ENCODE results near the gene NACC1. TPM values are rescaled to one million over a fixed set of nuclear protein-coding genes. Genes with fewer than 3 reads are reported as not detected.
A peak's percentile ranks its signal among the peaks of the same experiment; 100 is the strongest.

NACC1 gene
- total RNA-seq, 4 donors from 2014 or later: 31.6 to 54.2 (median 36.5) TPM

DNA sequence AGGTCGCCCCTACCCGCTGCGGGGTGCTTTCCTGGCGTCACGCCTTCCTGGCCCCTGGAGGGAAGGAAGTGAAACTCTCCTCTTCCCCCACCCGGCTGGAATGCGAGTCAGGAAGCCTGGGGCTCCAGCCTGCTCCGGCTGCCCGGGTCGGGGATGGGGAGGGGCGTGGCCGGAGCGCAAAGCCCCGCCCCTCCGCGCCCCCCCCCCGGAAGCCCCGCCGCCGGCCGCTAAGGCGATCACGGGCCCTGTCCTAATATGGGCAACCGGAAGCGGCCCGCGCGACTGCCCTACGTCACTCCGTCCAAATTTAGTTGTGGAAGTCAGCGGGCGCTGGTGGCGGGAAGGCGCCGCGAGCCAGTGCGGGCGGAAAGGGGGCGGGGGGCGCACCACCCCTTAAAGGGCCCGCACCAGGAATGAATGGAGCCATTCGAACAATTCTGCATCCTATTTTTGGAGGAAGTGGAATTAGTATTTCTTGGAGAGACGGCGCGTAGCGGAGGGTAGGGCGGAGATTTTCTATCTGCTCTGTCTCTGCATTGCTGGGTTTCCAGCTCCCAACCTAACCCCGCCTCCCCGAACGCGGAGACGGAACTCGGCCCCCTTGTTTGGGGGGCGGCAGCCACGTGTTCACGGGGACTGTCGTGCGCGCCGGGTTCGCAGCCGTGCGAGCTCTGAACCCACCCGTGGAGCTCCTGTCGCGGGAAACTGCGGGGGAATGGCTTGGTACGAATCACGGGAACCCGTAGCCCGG is 33.7 kb downstream of the NACC1 start:
- intact Hi-C loops (cut with DNase I; ENCODE audit: low total_unique reads): loop anchor here (1.0 to 10.0 kb wide), 3 partner anchors 16 to 1363 kb away; partner anchors contain the start of gene DNAJB1
- WGBS, 2 donors (ENCODE audit: low coverage in 1 of 2): 1% methylated on average over 66 of the region's 71 CpGs; no CpG with 5 or more reads in 1 of the 2 donors

DNA sequence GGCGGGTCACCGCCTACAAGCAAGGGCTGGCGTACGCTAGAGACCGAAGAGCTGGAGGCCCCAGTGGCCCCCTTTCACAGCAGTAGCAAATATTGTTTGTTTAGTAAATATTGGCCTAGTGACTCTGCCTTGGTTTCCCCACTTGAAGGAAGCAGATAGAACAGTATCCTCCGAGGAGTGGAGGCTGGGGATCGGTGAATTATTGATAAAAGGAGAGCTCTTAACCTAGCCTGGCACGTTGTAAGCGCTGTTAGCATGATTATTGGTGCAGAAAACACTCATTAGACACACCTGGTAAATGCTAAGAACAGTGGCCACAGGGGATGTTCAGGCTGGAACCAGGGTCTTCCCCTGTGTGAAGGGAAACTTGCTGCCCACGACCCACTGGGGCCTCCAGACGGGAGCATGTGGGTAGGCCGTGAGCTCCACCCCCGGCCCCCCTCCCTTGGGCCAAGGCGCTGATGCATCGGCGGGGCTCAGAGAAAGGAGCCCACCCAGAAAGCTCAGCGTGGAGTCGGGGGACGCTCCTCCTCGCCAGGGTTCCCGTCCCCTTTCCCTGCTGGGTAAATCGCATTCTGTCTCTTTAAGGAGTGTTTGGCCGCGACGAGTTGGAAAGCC is 34.4 kb downstream of the NACC1 start:
- in situ Hi-C loops (cut with MboI; ENCODE audit: low pct_ligation_motif_present in 1 of 4, low pct_unique_long_range_greater_than_20kb in 1 of 4, low sequenced_read_pairs in 3 of 4): no loop called here

More for the DNA sequence above, 33.7 kb downstream of the NACC1 start:
- in situ Hi-C loops (cut with MboI; ENCODE audit: low pct_ligation_motif_present in 1 of 4, low pct_unique_long_range_greater_than_20kb in 1 of 4, low sequenced_read_pairs in 3 of 4): no loop called here
- no peaks in the 10 kb centered on the region for H3K27me3 ChIP-seq
- H3K4me3 ChIP-seq: peak overlapping the region; percentile 70 to 88 (median 84)
- peak overlapping the region; percentile 96 to 100 (median 99) for H3K27ac ChIP-seq
- peak; percentile 98 for DNase-seq
- peaks cover 3 to 41% (median 23%) of the 10 kb centered on the region in 4 donors for H3K4me1 ChIP-seq
- no peaks in the 10 kb centered on the region for H3K36me3 ChIP-seq
- no peaks in the 10 kb centered on the region for H3K9me3 ChIP-seq
- peak; percentile 99 to 100 (median 100) for TF ChIP-seq POLR2AphosphoS5 (IDR thresholded peaks at IDR 0.05)
- peak; percentile 64 for TF ChIP-seq EP300 (IDR thresholded peaks at IDR 0.05; ENCODE audit: low read depth)
- TF ChIP-seq, protein P1, sequence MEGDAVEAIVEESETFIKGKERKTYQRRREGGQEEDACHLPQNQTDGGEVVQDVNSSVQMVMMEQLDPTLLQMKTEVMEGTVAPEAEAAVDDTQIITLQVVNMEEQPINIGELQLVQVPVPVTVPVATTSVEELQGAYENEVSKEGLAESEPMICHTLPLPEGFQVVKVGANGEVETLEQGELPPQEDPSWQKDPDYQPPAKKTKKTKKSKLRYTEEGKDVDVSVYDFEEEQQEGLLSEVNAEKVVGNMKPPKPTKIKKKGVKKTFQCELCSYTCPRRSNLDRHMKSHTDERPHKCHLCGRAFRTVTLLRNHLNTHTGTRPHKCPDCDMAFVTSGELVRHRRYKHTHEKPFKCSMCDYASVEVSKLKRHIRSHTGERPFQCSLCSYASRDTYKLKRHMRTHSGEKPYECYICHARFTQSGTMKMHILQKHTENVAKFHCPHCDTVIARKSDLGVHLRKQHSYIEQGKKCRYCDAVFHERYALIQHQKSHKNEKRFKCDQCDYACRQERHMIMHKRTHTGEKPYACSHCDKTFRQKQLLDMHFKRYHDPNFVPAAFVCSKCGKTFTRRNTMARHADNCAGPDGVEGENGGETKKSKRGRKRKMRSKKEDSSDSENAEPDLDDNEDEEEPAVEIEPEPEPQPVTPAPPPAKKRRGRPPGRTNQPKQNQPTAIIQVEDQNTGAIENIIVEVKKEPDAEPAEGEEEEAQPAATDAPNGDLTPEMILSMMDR (IDR thresholded peaks at IDR 0.05): peak in 2 of 5 experiments; percentile 18 to 27
- peak; percentile 99 for TF ChIP-seq POLR2A (IDR thresholded peaks at IDR 0.05)

DNA sequence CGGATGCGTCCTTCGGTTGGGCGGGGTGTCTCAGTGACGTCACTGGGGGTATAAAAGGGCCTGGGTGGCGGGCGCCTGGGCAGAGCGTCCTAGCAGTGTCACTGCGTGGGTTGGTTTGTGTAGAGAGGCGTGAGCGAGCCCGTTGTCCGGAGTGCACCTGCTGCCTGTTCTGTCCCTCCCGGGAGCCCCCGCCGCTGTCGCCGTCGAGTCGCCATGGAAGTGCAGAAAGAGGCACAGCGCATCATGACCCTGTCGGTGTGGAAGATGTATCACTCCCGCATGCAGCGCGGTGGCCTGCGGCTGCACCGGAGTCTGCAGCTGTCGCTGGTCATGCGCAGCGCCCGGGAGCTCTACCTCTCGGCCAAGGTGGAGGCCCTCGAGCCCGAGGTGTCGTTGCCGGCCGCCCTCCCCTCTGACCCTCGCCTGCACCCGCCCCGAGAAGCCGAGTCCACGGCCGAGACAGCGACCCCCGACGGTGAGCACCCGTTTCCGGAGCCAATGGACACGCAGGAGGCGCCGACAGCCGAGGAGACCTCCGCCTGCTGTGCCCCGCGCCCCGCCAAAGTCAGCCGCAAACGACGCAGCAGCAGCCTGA is 35.0 kb downstream of the NACC1 start:
- intact Hi-C loops (cut with DNase I; ENCODE audit: low total_unique reads) (loop anchor here (10.0 kb wide), 2 partner anchors 368 to 1362 kb away; partner anchors contain the start of gene DNAJB1), in situ Hi-C loops (cut with MboI; ENCODE audit: low pct_ligation_motif_present in 1 of 4, low pct_unique_long_range_greater_than_20kb in 1 of 4, low sequenced_read_pairs in 3 of 4) (no loop called here)
- TF ChIP-seq POLR2AphosphoS5 (IDR thresholded peaks at IDR 0.05) (peak; percentile 100), POLR2A (IDR thresholded peaks at IDR 0.05) (peak; percentile 100), EP300 (IDR thresholded peaks at IDR 0.05; ENCODE audit: low read depth) (peak; percentile 63)
- TF ChIP-seq, protein P1 (IDR thresholded peaks at IDR 0.05): peak in 4 of 5 experiments; percentile 3 to 29 (median 16)
- Histone ChIP-seq H3K4me3 (peak overlapping the region; percentile 70 to 92 (median 86)), H3K27me3 (no peaks in the 10 kb centered on the region), H3K27ac (peak overlapping the region; percentile 96 to 100 (median 99)), H3K4me1 (peaks cover 3 to 35% (median 23%) of the 10 kb centered on the region in 4 donors), H3K36me3 (no peaks in the 10 kb centered on the region), H3K9me3 (no peaks in the 10 kb centered on the region)
- 1% methylated on average over 23 of the region's 59 CpGs; no CpG with 5 or more reads in 1 of the 2 donors for WGBS, 2 donors (ENCODE audit: low coverage in 1 of 2)
- DNase-seq: peak; percentile 97

More for the DNA sequence above, 34.4 kb downstream of the NACC1 start:
- DNase-seq: no peak
- no peaks in the 10 kb centered on the region for H3K36me3 ChIP-seq
- no peaks in the 10 kb centered on the region for H3K27me3 ChIP-seq
- H3K9me3 ChIP-seq: no peaks in the 10 kb centered on the region
- H3K4me1 ChIP-seq: peaks cover 3 to 36% (median 23%) of the 10 kb centered on the region in 4 donors
- H3K27ac ChIP-seq: peak overlapping the region; percentile 96 to 100 (median 99)
- WGBS, 2 donors (ENCODE audit: low coverage in 1 of 2): 0% methylated on average over 4 to 21 of the region's 25 CpGs
- intact Hi-C loops (cut with DNase I; ENCODE audit: low total_unique reads): loop anchor here (10.0 kb wide), 2 partner anchors 368 to 1362 kb away; partner anchors contain the start of gene DNAJB1
- TF ChIP-seq EP300 (IDR thresholded peaks at IDR 0.05; ENCODE audit: low read depth): no peak
- TF ChIP-seq, protein P1 (IDR thresholded peaks at IDR 0.05): no peak
- TF ChIP-seq POLR2A (IDR thresholded peaks at IDR 0.05): no peak
- TF ChIP-seq POLR2AphosphoS5 (IDR thresholded peaks at IDR 0.05): no peak
- H3K4me3 ChIP-seq: peak overlapping the region; percentile 35 to 88 (median 76)

Measured in transverse colon (tissue), 4 donors.